ENCODE results near the gene LACTBL1.

DNA sequence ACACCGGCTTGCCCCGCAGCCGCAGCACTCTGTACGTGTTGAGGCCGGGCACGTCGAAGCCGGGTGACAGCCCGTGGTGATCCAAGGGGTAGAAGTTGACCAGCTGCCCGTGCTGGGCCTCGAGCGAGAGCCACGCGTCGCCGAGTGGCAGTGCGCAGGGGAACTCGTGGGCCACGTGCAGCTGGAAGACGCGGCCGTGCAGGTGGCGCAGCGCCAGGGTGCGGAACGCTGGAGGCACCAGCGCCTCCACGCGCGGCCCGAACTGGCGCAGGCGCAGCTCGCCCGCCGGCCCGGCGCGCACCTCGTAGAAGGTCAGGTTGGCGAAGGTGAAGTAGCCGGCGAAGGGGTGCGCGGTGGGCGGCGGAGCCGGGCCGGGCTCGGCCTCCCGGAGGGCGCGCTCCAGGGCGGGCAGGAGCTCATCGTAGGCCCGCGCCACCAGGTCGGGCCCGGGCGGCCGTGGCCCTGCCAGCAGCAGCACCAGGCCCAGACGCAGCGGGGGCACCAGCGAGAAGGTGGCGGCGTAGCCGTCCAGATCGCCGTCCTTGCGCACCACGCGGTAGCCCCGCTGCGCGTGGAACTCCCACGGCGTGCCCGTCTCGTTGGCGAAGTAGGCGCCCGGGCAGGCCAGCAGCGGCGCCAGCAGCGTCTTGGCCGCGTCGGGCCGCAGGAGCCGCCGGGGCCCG is 19.5 kb downstream of the LACTBL1 start:
- TF ChIP-seq, protein P1, sequence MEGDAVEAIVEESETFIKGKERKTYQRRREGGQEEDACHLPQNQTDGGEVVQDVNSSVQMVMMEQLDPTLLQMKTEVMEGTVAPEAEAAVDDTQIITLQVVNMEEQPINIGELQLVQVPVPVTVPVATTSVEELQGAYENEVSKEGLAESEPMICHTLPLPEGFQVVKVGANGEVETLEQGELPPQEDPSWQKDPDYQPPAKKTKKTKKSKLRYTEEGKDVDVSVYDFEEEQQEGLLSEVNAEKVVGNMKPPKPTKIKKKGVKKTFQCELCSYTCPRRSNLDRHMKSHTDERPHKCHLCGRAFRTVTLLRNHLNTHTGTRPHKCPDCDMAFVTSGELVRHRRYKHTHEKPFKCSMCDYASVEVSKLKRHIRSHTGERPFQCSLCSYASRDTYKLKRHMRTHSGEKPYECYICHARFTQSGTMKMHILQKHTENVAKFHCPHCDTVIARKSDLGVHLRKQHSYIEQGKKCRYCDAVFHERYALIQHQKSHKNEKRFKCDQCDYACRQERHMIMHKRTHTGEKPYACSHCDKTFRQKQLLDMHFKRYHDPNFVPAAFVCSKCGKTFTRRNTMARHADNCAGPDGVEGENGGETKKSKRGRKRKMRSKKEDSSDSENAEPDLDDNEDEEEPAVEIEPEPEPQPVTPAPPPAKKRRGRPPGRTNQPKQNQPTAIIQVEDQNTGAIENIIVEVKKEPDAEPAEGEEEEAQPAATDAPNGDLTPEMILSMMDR (IDR thresholded peaks at IDR 0.05; ENCODE audit: low read length): no peak
- TF ChIP-seq EZH2 (optimal IDR thresholded peaks at IDR 0.05; ENCODE audit: low read depth, low read length) (no peak), EZH2phosphoT487 (IDR thresholded peaks at IDR 0.05; ENCODE audit: low read length) (no peak)

Data from MM.1S (cell line).